Keratinocyte (primary cell): Measurements from ENCODE around the gene QSOX2.

Experiments used
- EZH2 ChIP-seq: IDR thresholded peaks from one replicate; pipeline ENCODE4 v1.6.1; 2012; ENCODE audit warnings: inconsistent platforms, mild to moderate bottlenecking, low read length, moderate library complexity
- TF ChIP-seq, protein P1 (sequence below), 3 experiments: IDR thresholded peaks in 1 of 3; conservative IDR thresholded peaks in 1 of 3; optimal IDR thresholded peaks in 1 of 3; 2 replicates in 2 of 3; 3 replicates in 1 of 3; pipeline versions ENCODE3 to v1.5.1; 2011; ENCODE audit warnings: low read length in 3 of 3, mild to moderate bottlenecking in 3 of 3, moderate library complexity in 2 of 3, control low read depth in 1 of 3, inconsistent platforms in 1 of 3; ENCODE audit not compliant: insufficient read depth in 2 of 3; ENCODE audit errors: extremely low read depth in 1 of 3

DNA sequence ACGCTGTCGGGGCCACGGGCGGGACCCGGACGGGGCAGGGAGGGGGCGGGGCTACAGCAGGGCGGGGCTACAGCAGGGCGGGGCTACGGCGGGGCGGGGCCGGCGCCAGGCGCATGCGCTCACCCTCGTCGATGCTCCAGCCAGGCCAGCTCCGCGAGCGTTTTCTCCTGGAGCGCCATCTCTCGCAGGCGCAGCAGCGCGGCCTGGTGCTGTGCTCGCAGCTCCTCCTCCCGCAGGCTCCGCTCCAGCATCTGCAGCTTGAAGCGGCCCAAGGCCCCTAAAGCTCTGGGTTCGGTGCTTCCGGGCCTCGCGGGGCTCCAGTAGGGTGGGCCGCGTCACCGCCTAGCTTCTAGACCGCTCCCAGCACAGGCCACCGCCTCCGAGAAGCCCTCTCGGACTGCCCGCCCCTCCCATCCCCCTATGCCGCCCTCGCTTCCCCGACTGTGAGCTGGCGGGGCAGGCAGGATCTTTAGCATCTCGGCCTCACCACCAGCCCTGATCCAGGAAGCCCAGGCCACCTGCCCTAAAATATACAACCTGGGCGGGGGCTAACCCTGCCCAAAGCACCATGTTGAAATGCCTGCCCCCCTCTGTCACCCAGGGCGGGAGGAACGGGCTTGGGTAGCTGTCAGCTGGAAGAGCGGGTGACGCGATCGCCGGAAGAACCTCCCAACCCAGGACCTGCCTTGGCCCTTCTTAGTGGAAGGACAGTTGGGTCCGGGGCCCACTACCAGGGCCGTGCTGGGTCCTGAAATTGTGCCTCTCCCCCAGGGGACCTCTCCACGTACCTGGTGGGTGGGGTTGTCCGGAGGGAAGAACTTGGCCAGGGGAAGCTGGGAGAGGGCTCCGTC is 21.9 kb upstream of the QSOX2 start:
- TF ChIP-seq, protein P1, sequence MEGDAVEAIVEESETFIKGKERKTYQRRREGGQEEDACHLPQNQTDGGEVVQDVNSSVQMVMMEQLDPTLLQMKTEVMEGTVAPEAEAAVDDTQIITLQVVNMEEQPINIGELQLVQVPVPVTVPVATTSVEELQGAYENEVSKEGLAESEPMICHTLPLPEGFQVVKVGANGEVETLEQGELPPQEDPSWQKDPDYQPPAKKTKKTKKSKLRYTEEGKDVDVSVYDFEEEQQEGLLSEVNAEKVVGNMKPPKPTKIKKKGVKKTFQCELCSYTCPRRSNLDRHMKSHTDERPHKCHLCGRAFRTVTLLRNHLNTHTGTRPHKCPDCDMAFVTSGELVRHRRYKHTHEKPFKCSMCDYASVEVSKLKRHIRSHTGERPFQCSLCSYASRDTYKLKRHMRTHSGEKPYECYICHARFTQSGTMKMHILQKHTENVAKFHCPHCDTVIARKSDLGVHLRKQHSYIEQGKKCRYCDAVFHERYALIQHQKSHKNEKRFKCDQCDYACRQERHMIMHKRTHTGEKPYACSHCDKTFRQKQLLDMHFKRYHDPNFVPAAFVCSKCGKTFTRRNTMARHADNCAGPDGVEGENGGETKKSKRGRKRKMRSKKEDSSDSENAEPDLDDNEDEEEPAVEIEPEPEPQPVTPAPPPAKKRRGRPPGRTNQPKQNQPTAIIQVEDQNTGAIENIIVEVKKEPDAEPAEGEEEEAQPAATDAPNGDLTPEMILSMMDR (optimal IDR thresholded peaks at IDR 0.05 in 1 of 3, IDR thresholded peaks at IDR 0.05 in 1 of 3, conservative IDR thresholded peaks at IDR 0.05 in 1 of 3; ENCODE audit: extremely low read depth in 1 of 3, insufficient read depth in 2 of 3, low read length in 3 of 3) = peak in 2 of 3 experiments; percentile 47 to 60
- TF ChIP-seq EZH2 = no peak
